ENCODE measurements around the gene MAN1A2. TPM values are rescaled to one million over a fixed set of nuclear protein-coding genes. Genes with fewer than 3 reads are reported as not detected.
A peak's percentile ranks its signal among the peaks of the same experiment; 100 is the strongest.

Gene MAN1A2
- polyA plus RNA-seq, 12 donors, result 24.0 to 34.7 (median 26.3) TPM; not detected in 1

GRCh38 chr1:117479086-117479485 lies 111.8 kb downstream of the MAN1A2 start:
- DNase-seq, result no peak

DNA sequence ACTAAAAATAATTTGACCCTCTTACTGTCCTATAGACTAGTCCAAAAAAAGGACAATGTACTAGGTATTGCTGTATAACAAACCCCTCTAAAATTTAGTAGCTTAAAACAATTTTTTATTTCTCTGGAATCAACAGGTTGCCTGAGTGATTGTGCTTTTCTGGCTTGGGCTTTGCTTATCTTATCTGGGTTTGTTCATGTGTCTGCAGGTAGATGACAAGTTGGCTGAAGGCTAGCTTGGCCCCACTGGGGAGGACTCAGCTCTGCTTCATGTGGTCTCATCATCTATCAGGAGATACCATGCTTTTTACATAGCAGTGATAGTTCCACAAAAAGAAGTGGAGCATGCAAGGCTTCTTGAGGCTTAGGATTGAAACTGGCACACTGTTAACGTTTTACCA lies 114.2 kb downstream of the MAN1A2 start:
- DNase-seq, result no peak

- no peak for DNase-seq
Observed at GRCh38 chr1:117493906-117494305, 126.7 kb downstream of the MAN1A2 start.

DNA sequence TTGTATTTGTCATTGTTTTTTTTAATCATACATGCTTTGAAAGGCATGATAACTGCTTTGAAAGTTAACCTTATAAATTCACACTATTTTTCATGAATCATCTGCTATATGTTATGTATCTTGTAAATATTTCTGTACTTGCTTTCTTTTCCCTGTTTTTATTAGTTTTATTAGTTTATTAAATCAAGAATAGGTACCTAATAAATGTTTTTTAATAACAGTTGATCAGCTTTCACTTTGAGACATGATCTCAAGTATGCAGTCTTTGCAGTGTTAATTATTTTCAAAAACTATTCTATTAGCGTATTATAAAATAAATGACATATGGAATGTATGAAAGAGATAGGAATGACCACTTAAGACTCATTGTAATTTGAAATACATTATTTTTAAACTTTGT lies 127.8 kb downstream of the MAN1A2 start:
- DNase-seq, result no peak

- no peak for DNase-seq
Observed at GRCh38 chr1:117499071-117499470, 131.8 kb downstream of the MAN1A2 start.

DNA sequence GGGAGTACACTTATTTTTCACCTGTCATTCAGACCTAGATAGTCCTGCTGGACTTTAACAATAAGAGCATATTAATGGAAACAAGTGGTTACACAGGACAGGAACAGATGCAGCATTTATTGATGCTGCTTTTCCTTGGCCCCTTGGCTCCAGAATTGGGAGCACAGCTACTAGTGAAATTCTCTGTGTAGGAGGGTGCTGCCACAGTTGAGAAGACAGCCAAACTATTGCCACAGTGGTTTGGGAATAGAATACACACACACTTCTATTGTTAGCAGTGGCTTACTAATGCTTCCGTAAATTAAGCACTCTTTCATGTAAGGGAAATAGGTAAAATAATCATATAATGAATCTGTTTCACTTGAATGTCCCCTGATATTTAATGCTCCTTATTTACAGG lies 133.3 kb downstream of the MAN1A2 start:
- DNase-seq, result no peak

GRCh38 chr1:117501281-117501680 lies 134.0 kb downstream of the MAN1A2 start:
- no peak for DNase-seq

DNA sequence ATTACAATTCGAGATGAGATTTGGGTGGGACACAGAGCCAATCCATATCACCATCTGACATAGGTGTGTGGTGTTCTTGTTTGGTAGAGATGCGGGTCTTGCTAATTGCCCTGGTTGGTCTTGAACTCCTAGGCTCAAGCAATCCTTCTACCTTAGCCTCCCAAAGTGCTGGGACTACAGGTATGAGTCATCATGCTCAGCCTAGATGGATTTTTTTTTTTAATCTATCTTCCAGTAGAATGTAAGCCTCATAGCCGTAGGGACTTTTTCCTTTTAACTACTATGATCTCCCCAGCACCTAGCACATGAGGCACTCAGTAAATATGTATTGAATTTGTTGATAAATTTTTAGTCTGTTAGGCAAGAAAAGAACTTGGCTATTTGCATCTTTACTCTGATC lies 144.0 kb downstream of the MAN1A2 start:
- DNase-seq, result no peak

DNA sequence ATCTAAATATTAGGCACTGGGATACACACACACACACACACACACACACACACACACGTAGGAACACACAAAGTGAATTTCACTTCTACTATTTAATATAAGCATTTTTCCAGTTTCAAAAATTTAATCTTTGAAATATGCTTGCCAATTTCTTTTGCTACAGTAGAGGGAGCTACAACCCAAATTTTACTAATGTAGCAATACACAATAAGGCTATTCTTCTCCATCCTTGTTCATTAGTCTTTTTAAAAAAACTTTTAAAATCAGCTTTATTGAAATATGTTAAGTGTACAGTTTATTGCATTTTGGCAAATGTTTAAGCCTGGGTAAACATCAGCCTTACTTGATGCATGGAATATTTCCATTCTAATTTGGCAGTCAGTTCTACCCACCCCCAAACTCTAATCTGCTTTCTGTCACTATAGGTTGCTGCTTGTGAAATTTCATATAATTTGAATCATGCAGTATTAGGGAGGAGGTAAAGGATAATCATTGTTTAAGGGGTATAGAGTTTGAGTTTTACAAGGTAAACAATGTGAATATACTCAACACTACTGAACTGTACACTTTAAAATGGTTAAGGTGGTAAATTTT lies 145.6 kb downstream of the MAN1A2 start:
- DNase-seq, result peak; percentile 32

GRCh38 chr1:117523111-117523510 lies 155.9 kb downstream of the MAN1A2 start:
- no peak for DNase-seq

GRCh38 chr1:117527074-117527473 lies 159.8 kb downstream of the MAN1A2 start:
- no peak for DNase-seq

DNA sequence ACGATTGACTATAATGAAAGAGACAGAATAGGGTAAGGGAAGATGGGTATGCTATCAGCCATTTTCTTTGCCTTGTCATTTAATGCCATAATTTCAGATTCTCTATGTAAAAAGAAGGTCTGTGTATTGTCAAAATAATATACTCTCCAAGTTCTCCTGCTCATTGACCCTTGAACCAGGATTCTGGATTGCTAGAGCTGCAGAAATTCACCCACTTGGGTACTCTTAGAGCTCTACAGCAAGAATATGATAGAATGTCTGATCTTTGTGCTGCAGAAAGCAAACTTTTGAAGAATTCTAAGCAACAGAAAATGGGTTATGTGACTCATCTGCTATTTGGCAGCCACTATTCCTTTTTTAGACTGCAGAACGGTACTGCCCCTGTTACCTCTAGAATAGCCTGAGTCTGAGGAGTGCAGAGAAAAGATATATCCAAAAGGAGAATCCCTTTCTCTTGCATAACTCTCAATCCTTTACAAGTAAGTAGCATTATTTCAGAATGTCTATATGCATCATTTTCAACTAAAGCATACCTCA lies 160.4 kb downstream of the MAN1A2 start:
- DNase-seq, result no peak

DNA sequence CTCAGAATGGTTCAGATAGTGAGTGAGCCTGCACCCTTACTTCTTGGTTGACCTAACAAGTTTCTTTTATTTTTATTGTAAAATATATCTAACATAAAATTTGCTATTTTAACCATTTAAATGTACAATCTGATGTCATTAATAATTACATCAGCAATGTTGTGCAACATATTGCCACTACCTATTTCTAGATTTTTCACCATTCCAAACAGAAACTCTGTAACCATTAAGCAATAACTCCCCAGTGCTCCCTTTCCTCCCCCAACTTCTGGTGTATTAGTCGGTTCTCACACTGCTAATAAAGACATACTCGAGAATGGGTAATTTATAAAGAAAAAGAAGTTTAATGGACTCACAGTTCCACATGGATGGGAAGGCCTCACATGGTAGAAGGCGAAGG lies 162.4 kb downstream of the MAN1A2 start:
- no peak for DNase-seq

DNA sequence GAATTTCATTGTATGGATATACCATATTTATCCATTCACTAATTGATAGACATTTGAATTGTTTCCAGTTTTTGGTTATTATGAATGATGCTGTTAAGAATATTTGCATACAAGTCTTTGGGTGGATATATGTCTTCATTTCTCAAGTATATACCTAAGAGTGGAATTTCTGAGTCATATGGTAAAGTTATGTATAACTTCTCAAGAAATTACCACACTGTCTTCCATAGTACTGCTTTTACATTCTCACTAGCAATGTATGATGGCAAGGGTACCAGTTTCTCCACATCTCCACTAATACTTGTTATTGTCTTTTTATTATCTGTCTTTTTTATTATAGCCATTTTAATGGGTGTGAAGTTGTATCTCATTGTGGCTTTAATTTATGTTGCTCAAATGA lies 164.0 kb downstream of the MAN1A2 start:
- no peak for DNase-seq

DNA sequence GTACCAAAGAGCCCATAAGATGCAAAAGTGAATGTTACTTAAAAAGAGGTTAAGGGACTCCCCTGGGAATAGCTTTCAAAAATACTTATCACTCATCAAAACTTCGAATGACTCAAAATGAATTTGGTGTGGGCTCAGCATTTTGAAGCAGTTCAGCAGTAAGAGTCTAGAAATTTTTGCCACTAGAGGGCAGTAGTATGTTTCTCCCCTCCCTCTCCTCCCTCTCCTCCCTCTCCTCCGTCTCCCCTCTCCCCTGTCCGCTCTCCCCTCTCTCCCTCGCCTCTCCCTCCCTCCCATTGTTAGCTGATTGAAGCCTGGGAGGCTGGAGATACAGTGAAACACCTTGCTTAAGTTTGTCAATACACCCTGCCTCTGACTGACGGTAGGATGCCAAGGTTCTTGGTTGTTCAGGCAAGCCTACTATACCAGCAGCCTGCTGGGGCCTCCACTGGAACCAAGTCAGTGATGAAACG lies 167.8 kb downstream of the MAN1A2 start:
- DNase-seq, result peak; percentile 49

GRCh38 chr1:117535821-117536220 lies 168.6 kb downstream of the MAN1A2 start:
- DNase-seq, result no peak

GRCh38 chr1:117537291-117537920 lies 170.2 kb downstream of the MAN1A2 start:
- no peak for DNase-seq

DNA sequence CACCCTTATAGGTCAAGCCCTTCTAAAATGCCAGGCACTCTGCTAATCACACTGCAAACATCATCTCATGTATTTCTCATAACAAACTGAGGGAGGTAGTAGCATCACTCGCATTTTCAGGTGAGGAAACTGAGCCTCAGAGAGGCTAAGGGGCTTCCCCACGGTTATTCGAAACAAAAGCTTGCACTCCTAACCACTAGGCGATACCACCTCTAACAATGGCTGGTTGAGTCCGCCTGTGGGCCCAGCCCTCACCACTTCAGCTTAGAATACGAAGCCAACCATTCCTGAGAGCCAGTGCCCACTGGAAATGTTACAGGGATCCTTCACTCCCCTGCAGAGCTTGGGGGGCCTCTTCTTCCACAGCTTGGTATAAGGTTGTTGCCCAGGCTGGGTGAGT lies 173.3 kb downstream of the MAN1A2 start:
- no peak for DNase-seq

- DNase-seq, result no peak
Observed at GRCh38 chr1:117541003-117541402, 173.8 kb downstream of the MAN1A2 start.

GRCh38 chr1:117541585-117541984 lies 174.3 kb downstream of the MAN1A2 start:
- no peak for DNase-seq

DNA sequence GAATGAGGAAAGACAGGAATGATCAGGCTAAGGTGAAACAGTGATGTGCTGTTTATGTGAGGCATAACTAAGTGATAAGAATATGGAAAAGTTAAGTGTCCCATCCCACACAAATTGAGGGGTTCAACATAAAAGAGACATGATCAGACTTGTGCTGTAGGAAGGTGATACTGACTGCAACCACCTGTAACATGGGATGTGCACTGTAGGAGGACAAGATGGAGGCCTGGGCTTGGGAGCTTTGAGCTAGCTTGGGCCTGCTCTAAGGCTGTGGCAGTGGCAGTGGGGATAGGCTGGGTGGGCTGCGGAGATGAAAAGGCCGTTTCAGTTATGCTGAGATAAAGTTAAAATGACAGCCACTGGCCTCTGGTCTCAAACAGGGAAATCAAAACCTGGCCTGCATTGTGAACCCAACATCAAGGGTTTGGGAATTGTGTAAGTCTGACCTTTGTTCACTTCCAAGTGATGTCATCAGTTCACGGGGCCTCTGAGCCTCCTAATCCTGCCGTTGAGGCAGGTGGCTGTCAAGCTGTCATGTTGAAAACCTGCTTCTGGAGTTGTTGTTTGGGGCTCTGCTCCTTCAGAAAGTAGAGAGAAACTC lies 177.4 kb downstream of the MAN1A2 start:
- DNase-seq, result no peak

DNA sequence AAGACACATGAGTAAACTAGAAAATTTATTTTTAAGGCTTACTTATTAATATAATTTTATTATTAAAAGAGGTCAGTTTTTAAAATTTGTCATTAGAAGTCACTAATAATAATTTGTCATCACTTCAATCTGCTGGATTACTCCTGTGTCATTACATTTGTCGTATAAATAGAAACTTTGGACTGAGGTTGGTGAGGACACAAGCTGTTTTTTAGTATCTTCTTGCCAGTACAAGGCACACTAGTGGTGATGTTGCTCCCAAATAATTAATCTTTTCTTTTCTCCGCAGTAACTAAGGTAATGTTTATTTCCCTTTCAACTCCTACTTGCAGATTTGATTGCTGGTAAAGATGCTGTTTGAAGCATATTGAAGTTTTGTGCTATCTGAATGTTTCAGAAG lies 179.2 kb downstream of the MAN1A2 start:
- DNase-seq, result no peak

- no peak for DNase-seq
Observed at GRCh38 chr1:117553471-117553870, 186.2 kb downstream of the MAN1A2 start.
